UCSD-AML1 (cell line): ENCODE measurements around the gene GPR153.
"Not testable (repeated sequence)": the region's sequence is repeated elsewhere in the genome, so short reads cannot be mapped to it uniquely, and the experiment has no call there.

Experiments used
- DNase-seq: peaks from one replicate; lab custom pipeline; 2025; ENCODE audit not compliant: unreplicated experiment; lab: John Stamatoyannopoulos, UW

The GPR153 gene

DNA sequence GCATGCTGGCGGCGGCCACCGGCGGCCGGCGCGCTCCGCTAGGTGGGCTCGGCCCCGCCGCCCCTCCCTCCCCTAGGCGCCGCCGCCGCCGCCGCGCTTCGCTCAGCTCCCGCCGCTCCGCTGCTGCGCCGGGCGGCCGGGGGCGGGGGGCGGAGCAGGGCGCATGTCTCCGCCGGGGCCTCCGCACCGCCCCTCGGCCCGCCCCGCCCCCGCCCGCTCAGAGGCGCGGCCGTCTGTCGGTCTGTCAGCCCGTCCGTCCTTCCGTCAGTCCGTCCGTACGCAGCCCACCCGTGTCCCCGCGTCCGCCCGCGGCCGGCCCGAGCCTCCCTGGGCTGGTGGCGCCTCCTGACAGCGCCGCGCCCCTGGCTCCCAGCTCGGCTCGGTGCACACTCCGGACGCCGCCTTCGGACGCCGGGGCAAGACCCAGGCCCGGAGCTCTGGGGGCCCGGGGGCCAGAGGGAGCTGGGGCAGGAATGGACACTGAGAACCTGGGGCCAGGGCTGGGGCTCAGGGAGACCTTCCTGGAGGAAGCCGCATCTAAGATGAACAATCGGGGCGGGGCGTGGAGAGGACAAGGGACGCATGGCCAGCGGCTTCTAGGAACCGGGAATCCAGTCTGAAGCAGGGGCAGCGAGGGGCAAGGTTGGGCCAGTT lies at the start of gene GPR153:
Gene GPR153, minus strand, starts transcription at position 138 of the 654 bp plus-strand sequence. CDS start 6,193 bp downstream, outside the sequence.
- DNase-seq = peak; percentile 23

DNA sequence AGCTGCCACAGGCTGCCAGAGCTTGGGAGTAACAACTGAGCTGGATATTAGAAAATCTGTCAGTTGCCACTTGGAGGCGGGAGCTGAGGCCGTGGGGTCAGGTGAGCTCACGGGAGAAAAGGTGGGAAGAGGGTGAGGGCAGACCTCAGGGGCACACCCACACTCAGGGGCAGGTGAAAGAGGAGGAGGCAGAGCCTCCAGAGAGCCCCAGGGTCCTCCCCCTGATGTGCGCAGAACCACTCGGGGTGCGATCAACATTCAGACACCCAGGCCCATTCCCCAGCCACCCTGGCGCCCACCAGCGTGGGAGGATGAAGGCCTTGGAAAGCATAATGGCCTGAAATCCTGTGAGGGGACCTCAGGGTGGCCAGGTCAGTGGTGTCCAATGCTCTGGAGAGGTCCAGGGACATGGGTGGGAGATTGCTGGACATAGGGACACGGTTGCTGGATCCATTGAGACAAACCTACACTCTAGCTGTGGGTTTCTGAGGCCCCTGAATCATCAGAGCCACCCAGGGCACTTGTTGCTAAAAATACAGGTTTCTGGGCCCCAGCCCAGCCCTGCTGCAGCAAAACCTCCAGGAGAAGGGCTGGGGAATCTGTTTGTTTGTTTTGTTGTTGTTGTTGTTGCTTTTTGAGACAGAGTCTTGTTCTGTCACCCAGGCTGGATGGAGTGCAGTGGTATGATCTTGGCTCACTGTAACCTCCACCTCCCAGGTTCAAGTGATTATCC lies 49.4 kb upstream of the GPR153 start:
- no peak for DNase-seq

DNA sequence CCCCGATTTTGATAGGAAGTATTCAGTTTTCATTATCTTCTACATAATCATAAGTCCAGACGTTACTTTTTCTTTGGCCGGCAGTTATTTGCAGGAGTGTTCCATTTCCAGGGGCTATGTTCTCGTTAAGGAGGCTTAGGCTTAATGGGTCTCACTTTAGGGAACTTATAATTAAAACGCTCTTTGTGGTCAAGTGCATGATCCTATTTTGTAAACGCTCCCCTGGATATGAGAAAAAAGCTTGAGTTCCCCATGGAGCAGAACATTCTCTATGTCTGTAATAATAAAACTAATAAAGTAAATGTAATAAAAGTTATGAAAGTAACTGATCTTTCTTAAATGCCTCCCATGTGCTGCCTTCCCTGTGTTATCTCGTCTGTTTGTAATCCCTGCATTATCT lies 48.7 kb upstream of the GPR153 start:
- DNase-seq = no peak

DNA sequence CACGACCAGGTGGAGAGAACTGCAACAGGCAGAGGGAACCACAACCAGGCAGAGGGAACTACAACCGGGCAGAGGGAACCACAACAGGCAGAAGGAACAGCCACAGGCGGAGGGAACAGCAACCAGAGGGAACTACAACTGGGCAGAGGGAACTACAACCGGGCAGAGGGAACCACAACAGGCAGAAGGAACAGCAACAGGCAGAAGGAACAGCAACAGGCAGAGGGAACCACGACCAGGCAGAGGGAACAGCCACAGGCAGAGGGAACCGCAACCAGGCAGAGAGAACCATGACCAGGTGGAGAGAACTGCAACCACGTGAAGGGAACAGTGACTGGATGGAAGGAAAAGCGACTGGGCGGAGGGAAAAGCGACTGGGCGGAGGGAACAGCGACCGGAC lies 47.6 kb upstream of the GPR153 start:
- DNase-seq = no peak

DNA sequence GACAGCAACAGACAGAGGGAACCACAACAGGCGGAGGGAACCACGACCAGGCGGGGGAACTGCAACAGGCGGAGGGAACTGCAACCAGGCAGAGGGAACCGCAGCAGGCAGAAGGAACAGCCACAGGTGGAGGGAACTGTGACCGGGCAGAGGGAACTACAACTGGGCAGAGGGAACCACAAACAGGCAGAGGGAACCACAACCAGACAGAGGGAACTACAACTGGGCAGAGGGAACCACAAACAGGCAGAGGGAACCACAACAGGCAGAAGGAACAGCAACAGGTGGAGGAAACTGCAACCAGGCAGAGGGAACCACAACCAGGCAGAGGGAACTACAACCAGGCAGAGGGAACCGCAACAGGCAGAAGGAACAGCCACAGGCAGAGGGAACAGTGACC lies 46.8 kb upstream of the GPR153 start:
- not testable (repeated sequence) for DNase-seq

DNA sequence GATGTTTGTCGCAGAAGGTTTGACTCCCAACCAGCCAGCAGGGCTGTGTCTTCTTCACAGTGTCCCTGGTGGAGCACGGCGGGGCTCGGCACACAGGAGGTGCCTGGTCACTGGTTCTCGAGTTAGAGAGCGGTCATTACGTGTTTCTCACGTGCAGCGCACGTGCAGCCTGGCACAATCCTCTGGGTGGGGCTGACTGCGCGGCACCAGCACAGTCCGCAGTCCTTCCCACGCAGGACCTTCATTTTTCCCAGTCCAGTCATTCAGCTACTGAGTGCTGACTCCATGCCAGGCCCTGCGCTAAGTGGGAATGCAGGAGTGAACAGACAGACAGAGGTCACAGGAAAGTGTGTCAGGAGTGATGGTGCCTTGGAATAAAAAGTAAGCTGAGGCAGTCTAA lies 46.2 kb upstream of the GPR153 start:
- no peak for DNase-seq

DNA sequence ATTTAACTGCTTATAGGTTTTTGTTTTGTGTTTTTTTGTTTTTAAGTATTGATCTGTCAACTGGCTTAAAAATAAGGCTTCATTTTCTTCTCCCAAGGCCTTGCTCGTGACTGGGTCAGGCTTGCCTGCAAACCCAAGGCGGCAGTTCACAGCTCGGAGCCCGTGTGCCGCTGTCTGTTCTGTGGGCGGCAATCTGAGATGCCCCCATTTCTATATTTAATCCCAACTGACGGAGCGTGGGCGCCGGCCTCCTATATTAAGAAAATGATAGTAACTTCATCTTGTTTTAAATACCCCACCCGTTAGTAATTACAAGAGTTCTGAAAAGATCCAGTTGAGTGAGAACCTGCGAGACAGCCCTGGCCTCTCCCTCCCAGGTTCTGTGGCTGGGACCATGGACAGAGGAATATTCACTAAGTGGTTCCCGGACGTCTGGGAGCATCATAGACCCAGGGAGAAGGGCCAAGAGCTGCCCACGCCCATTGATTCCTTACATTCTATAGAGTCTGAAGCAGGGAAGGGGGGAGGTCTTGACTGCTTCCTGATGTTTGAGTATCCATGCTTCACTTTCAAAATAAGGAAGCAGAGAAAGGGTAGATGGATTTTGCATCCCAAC lies 42.6 kb upstream of the GPR153 start:
- DNase-seq = no peak

DNA sequence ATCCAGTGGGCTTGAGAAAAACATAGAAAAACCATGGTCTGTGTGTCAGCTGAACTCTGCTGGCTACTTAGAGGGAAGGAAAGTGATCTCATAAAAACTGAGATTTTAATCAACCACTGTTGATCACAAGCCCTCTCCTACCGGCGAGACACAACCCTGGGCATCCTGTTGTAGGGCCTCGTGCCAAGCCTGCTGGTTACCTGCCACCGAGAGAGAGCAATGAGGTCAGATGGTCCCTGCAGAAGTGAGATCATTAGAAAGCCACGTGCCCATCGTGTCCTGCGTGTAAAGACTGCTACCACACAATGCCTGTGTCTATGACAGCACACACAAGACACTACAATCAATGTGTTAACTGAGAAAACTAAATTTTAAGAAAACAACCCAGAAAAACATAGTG lies 41.7 kb upstream of the GPR153 start:
- no peak for DNase-seq

DNA sequence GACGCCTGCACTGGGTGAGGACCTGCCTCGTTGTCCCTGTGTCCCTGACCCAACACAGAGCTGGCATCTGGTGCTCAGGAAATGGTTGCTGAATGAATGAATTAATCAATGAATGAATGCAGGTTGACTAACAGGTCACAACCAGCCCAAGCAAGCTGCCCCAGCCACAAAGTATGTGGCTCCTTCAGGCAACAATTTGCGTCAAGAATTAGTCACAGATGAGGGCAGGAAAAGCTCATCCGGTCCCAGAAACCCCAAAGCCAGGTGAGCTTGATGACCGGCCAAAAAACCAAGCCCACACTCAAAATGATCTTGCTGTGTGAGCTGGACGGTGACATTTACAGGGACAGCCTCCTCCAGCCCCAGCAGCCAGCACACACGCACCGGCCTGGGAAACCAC lies 40.6 kb upstream of the GPR153 start:
- DNase-seq = no peak

DNA sequence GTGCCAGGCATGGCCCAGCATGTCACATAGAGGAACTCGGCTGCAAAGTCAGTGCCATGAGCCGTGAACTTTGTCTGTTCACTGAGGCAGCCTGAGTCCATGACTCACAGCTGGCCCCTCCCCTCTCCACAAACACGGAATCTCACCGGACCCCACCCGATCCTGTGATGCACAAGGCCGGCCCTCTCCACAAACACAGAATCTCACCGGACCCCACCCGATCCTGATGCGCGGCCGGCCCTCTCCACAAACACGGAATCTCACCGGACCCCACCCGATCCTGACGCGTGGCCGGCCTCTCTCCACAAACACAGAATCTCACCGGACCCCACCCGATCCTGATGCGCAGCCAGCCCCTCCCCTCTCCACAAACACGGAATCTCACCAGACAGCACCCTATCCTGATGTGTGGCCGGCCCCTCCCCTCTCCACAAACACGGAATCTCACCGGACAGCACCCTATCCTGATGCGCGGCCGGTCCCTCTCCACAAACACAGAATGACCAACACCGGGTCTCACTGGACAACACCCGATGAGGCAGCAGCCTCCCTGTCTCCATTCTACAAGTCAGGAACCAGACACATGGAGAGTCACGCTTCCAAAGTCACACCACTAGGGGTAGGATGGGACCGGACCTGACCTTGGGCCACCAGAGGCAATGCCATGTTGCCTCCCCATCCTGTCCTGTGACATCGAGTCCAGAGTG lies 39.6 kb upstream of the GPR153 start:
- no peak for DNase-seq

DNA sequence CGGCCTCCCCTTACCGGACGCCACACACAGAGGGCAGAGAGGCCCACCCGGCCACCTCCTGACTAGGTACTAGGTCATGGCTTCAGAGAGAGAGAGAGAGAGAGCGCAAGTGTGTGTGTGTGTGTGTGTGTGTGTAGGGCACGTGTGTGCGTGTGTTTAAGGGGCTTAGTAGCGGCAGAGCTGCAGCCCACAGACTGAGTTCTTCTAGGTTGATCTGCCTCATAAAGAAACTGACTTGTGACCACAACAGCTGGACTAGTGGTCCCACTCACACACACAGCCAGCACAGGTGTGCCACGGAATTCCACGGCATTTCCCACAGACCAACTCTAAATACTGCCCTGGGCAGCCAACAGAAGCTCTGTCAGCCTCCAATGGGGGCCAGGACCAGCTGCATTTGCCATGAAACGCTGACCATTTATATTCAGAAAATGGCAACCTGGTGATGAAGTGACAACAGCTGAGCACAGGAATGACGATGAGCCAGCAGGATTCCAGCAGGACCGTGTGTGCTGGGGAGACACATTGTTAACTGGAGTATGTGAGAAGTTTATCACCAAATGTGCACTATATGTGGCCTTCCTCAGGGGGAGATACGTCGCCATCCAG lies 38.8 kb upstream of the GPR153 start:
- no peak for DNase-seq

DNA sequence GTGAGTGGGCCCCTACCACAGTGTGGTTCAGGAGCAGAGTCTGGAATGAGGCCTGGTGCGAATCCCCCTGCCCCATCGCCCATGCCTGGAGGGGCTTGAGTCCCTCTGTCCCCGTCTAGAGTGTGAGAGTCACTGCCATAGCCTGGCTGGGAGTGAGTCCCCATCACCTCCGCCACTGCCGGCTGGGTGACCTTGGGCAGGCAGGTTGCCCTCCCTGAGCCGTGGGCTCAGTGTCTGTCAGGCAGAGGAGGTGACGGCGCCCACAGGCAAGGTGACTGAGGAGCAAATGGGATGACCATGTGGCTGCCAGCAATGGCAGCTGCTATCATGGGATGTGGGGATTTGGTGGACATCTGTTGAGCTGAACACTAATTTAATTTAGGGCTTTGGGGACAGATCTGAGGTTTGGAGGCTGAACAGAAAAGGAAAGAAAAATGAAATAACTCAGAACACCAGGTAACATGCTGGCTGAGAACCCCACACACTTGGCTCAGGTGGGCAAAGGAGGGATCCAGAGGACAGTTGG lies 38.1 kb upstream of the GPR153 start:
- DNase-seq = no peak

DNA sequence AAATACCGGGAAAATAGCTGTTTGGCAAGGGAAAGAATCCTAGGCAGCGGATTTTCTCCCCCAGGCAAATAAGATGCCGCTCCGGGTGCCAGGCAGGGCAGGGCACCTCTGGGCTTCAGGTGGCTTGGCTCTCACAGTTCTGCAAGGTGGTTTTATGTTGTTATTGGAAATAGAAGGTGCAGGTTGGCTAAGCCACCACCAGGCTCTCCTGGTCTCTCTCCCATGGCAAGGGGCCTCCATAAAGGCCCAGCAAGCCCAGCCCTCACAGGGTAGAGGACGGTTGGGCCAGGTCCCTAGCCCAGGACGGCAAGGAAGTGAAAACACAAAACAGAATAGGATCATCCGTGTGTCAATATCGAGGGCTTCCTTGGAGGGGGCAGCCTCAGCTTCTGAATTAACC lies 37.6 kb upstream of the GPR153 start:
- no peak for DNase-seq

DNA sequence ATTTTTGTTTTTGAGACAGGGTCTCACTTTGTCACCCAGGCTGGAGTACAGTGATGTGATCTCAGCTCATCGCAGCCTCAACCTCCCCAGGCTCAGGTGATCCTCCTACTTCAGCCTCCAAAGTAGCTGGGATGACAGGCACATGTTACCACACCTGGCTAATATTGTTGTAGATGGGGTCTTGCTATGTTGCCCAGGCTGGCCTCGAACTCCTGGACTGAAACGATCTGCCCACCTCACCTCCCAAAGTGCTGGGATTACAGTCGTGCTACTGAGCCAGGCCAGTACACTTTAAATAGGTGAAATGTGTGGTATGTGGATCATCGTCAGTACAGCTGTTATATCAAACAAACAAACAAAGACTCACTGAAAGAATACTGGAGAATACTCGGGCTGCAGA lies 35.0 kb upstream of the GPR153 start:
- no peak for DNase-seq

DNA sequence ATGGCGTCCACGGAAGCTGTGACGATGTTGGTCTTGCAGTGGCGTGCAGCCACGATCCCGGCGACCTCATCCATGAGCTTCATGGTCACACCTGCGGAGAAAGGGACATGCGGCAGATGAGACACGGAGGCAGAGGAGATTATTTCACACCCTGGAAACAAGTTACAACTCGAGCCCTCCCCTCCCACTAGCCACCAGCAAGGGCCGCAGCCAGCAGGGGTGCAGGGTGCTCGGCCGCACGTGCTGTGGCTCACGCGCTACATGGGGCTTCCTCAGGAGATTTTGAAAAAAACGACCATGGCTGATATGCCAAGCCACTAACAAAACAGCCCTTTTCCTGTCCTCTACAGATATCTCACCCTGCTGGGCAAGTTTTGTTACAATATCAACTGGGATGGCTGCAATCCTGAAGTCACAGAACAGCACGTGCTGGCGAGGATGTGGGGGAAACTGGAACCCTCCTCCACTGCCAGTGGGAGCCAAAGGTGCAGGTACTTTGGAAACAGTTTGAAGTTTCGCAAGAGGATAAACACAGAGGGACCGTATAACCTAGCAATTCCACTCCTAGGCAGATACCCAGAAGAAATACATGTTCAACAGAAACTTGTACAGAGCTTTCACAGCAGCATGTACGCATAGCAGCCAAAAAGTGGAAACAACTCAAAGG lies 34.1 kb upstream of the GPR153 start:
- peak; percentile 15 for DNase-seq

DNA sequence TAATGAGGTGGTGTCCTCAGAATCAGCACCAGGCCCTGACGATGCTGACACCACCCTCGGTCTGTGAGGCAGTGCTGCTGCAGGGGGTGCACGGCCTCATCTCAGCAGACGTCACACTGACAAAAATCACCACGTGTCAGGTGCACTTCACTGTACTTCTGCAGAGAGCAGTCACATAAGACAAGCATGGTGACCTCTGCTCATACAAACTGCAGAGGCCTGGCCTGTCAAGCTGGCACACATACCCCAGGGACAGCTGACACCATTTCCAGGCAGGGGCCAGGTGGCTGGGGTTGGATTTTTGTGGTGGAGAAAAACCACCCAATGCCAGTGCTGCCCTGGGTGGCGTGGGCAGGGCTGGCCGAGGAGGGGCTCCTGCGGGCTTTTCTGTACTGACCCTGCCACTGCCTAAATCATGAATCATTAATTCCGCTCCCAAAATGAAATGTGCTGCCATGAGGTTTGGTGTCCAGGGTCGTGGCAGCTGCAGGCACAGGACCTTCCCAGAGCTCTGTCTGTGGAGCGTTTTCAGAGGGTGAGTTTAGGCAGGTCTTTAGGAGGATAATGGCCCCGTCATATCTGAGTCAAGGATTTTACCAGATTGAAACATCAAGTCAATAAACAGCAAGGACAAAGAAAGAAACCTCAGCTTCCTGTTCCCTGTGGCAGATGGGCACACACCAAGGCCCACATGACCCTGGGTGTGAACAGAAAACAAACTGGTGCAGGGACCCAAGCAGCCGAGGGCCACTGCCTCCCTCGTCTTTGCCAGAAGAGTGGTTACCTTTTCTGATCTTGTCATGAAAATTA lies 33.4 kb upstream of the GPR153 start:
- no peak for DNase-seq

DNA sequence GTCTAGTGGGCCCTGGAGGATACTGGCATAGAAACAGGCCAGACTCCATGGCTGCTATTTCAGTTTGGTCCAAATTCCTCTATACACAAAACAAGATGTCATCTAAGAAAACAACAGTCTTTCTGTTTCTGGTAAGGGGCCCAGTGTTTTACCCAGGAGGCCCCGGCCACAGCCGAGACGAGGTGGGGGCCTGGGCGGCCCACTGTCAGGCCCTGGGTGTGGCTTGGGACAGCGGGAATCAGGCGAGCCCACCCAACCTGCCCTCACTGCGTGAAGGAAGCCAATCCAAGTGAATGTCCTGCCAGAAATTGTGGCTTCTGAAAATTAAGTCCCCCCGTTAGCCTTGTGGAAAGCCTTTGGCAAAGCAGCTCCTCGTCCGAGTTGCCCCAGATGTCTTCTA lies 31.2 kb upstream of the GPR153 start:
- no peak for DNase-seq

DNA sequence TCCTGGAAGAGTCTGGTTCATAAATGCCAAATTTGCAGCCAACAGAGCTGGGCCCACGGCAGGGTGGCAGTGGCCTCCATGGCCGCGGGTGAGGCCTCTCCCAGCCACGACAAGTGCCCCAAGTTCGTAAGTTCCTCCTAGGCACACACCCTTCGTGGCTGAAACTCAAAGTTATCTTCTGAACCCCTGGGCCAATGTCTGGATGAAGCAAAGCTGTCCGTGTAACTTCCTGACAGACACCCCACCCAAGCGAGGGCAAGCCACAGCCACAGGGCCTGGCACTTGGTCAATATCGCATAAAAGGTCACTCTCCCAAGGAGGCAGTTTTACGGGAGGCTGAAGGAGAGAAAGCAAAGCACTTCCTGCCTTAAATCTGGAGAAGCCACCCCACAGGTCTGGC lies 27.8 kb upstream of the GPR153 start:
- DNase-seq = no peak

DNA sequence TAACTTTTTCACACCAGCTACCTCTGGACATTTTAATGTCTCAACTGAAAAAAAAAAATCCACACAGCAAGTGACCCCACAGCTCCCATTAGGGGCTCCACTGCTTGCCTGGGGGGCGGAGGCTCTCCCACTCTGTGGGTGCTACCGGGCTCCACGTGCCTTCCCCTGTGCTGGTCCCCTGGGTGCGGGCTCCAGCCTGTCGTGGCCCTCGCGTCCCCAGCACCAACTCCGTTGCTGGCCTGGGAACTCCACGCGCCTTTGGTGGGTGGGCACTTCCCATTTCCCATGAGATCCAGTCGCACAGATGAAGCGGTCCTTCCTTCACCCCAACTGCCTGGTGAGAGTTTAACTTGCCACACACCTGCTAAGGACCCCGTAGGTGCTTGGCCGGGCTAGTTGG lies 27.1 kb upstream of the GPR153 start:
- DNase-seq = no peak

DNA sequence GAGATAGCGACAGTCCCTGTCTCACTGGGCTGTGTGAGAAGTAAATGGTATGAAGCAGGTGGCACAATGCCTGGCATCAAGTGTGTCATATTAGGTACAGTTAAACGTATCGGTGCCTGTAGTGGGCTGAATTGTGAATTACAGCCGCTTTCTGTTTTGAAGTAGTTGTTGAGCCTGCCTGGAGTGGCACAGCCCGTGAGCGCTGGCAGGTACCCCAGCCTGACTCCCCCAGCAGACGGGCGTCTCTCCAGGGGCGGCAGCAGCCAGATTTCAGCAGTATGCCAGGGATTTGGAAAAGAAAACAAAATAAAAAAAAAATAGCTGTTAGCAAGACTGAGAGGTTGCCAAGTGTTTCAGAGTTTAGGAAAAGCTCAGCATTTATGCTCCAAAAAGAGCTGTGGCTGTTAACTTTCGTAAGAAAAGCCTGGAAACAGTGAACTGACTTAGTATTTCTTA lies 26.6 kb upstream of the GPR153 start:
- DNase-seq = no peak
